Measurements from ENCODE around the gene NXN. TPM values are rescaled to one million over a fixed set of nuclear protein-coding genes. Genes with fewer than 3 reads are reported as not detected.
A peak's percentile ranks its signal among the peaks of the same experiment; 100 is the strongest.
"Not testable (repeated sequence)": the region's sequence is repeated elsewhere in the genome, so short reads cannot be mapped to it uniquely, and the experiment has no call there.

Gene NXN
- total RNA-seq, 2 donors from 2014 or later = 0.37 to 0.95 TPM

DNA sequence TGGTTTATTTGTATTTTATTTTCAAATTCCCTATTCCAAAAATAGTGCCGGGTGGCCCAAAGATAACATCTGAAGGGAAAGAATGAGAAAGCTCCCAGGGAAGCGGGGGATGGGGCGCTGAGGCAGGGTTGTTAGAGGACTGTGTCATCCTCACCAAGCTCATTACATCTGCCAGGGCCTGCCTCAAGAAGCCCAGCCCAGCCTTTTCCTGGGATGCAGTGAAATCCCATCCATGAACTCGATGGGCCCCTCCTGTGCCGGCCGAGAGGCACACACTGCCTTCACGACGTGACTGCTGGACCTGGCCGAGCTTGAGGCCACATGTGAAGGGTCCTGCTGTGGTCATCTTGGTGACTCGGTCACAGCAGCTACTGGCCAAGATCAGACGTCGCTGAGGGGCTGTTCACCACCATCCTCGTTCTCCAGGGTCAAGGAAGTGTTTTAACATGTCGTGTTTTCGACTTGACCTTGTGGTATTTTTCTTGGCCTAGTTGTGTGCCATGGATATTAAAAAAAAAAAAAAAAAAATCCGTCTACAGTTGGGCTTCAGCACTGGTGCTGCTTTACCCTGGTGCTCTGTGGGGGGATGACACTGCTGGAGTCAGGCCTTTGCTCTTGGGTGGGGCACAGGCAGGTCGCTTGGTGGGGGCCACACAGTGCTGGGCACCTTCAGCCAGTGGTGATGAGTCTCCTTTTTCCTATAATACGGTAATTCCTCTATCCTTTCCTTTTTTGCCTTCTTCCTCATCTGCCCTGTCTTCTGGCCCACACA, 22.2 kb upstream of the NXN start:
- no peak for ATAC-seq (replicated peaks)
- H3K27ac Mint-ChIP-seq = peak overlapping the region; percentile 12
- peaks cover 15% of the 10 kb centered on the region for H3K4me1 Mint-ChIP-seq
- H3K27me3 Mint-ChIP-seq = no peaks in the 10 kb centered on the region
- no peak overlapping the region for H3K4me3 Mint-ChIP-seq
- H3K9me3 Mint-ChIP-seq = no peaks in the 10 kb centered on the region
- peaks cover 69% of the 10 kb centered on the region for H3K36me3 Mint-ChIP-seq (ENCODE audit: low read depth)

DNA sequence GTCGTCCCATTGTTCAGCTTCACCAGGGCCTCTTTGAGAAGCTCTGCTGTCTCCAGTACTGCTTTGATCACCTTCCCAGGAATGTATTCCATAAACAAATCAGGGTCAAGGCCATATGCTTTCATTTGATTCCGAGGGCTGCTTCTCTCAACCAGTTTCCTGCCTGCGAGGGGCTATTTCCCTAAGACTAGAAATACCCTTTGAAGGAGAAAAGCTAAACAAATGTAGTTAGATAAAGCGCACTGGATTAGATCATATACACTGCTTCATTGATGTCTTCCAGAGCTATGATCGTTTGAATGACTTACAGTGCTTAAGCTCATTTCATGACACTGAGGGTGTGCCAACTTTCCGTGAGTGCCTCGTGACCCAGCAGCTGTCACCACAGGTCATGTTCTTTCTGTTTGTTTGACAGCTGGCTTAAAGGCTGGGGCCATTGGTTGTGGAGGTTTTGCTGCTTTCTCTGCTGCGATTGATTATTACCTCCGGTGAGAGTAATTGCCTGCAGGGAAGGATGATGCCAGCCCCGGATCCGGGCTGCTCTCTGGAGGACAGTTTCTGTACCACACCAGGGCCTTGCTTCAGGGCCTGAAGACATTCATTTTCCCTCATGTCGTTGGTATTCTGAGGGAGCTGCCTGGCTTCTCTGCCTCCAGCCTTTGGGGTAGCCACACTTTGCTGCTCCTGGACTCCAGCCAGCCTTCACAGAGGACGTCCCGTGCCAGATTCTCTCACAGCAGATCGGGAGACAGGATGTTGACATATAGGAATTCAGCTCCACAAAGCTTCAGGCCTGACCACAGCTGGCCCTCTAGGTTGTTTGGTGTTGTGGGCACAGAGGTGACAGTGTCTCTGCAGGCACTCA, 21.3 kb upstream of the NXN start:
- no peak overlapping the region for H3K27ac Mint-ChIP-seq
- peaks cover 15% of the 10 kb centered on the region for H3K4me1 Mint-ChIP-seq
- H3K4me3 Mint-ChIP-seq = no peak overlapping the region
- no peaks in the 10 kb centered on the region for H3K27me3 Mint-ChIP-seq
- no peaks in the 10 kb centered on the region for H3K9me3 Mint-ChIP-seq
- peaks cover 70% of the 10 kb centered on the region for H3K36me3 Mint-ChIP-seq (ENCODE audit: low read depth)
- no peak for ATAC-seq (replicated peaks)

DNA sequence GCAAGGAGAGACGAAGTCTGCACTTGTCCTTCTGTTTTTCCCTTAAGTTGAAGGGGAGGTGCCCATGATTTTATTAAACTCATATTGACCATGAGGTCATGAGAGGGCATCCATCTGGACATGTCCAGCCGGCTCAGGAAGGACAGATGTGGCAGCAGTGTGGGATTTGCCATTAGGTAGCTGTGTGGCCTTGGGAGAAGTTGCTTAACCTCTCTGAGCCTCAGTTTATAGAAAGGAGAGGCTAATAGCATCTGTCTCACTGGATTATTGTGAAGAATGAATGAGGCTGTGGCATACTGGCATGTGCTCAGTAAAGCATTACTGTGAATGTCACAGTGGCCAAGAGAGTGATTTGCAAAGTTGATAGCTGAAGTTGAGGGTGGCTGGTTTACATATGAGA, 18.5 kb upstream of the NXN start:
- peaks cover 15% of the 10 kb centered on the region for H3K4me1 Mint-ChIP-seq
- peaks cover 5% of the 10 kb centered on the region for H3K9me3 Mint-ChIP-seq
- H3K27ac Mint-ChIP-seq = peak overlapping the region; percentile 98
- no peak for ATAC-seq (replicated peaks)
- peak overlapping the region; percentile 97 for H3K4me3 Mint-ChIP-seq
- no peaks in the 10 kb centered on the region for H3K27me3 Mint-ChIP-seq
- peaks cover 49% of the 10 kb centered on the region for H3K36me3 Mint-ChIP-seq (ENCODE audit: low read depth)

DNA sequence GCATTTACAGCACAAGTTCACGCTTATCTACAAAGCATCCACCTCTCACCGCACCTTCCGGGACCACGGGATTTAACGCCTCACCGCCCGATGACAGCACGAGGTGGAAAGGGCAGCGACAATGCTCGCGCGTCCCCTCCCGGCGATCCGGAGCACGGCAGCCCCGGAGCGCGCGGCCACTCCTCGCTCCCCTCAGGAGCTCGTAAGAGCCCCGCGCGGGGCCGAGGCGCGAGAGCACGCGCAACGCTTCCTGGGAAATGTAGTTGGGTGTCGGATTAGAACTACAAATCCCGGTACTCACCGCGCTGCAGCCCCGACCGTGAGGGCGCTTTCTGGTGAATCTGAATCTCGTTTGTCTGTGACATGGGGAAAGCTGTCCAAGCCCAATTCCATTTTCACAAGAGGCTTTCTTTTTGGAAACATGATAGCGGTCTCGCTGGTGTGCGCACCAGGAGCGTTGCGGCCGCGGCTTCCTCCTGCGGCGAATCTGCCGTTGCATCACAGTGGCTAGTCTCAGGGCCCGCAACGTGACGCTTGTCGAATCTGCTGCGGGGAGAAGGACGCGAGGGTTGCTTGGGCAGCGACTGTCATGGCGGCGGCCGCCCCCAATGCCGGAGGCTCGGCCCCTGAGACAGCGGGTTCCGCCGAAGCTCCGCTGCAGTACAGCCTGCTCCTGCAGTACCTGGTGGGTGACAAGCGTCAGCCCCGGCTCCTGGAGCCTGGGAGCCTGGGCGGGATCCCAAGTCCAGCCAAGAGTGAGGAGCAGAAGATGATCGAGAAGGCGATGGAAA, 17.2 kb upstream of the NXN start, which contains the start of gene TIMM22:
TSS of gene TIMM22 (plus strand) at position 576 of the 791 bp plus-strand sequence. CDS start at position 590, 14 bp downstream.
- ATAC-seq (replicated peaks) = peak; percentile 97
- peak within 1 kb of the TSS; percentile 98 for H3K27ac Mint-ChIP-seq
- H3K4me3 Mint-ChIP-seq = peak within 1 kb of the TSS; percentile 97
- no peaks in the 10 kb centered on the region for H3K27me3 Mint-ChIP-seq
- peaks cover 15% of the 10 kb centered on the region for H3K4me1 Mint-ChIP-seq
- H3K36me3 Mint-ChIP-seq (ENCODE audit: low read depth) = peaks cover 35% of the 10 kb centered on the region
- peaks cover 5% of the 10 kb centered on the region for H3K9me3 Mint-ChIP-seq

DNA sequence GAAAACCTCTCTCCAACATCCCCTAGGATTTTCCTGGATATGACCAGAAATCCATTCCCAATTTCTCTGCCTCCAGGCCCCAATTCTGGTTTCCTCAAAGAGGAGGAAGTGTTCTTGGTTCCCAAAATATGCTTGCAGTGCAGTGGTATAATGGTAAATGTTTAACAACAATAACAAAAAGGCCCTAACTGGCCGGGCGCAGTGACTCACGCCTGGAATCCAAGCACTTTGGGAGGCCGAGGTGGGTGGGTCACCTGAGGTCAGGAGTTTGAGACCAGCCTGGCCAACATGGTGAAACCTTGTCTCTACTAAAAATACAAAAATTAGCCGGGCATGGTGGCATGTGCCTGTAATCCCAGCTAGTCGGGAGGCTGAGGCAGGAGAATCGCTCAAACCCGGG, 15.7 kb upstream of the NXN start:
- ATAC-seq (replicated peaks); H3K27me3 Mint-ChIP-seq; H3K27ac Mint-ChIP-seq; H3K4me3 Mint-ChIP-seq; H3K9me3 Mint-ChIP-seq: not testable (repeated sequence)
- Mint-ChIP-seq H3K4me1 (peaks cover 15% of the 10 kb centered on the region), H3K36me3 (ENCODE audit: low read depth) (peaks cover 21% of the 10 kb centered on the region)

DNA sequence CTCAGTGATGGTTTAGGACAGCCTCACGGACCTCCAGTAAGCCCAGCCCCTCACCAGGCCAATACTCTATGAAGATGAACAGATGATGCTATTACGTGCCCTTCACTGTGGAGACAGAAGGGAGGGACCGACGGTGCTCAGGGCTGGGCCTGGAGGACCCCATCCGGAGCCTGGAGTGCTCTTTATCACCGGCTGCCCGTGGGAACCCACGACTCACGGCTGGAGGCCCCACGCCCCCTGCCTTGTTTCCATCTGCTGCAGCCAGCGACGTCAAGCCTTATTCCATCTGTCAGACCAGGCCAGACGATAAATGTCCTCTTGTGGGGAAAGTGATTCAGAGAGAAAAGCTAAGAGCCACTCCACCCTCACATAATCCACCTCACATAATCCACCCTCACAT, 13.4 kb upstream of the NXN start:
- no peaks in the 10 kb centered on the region for H3K27me3 Mint-ChIP-seq
- ATAC-seq (replicated peaks) = no peak
- peaks cover 5% of the 10 kb centered on the region for H3K9me3 Mint-ChIP-seq
- H3K27ac Mint-ChIP-seq = no peak overlapping the region
- H3K4me3 Mint-ChIP-seq = no peak overlapping the region
- peaks cover 3% of the 10 kb centered on the region for H3K4me1 Mint-ChIP-seq
- H3K36me3 Mint-ChIP-seq (ENCODE audit: low read depth) = peaks cover 5% of the 10 kb centered on the region

DNA sequence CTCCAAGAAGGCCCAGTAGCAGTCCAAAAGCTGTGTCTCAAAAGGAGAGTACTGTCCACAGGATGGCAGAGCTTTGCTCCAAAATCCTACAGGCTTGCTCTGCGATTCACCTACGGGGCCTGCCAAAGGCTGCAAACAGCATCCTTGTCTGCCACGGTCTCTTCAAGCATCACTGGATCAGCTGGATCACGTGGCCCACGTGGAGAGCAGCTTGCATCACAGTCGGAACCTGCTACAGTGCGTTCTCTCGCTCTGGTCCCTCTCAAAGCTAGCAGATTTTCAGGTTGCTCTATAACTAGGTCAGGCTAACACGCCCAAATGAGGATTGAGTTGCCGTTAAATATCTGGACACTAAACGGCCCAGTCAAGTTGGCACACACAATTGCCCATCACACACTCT, 9.0 kb upstream of the NXN start:
- ATAC-seq (replicated peaks) = no peak
- Mint-ChIP-seq H3K9me3 (peaks cover under 1% of the 10 kb centered on the region), H3K27me3 (no peaks in the 10 kb centered on the region)

DNA sequence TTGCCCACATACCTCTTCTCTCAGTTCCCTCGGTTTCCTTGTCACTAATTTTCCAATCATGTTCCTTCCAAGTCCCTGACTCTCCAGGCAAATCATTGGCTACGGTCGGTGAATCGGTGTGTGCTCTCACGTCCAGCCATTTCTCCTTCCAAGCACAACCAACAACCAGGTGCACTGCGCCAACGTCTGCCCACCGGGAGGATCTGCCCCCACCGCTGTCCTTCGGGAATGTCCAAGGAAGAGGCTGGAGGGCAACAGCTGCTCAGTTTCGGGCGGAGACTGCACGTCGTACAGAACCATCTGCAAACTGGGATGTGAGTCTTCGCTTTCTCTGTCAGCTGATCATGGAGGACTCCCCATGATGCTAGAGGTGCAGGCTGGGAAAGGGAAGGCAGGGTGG, 8.4 kb upstream of the NXN start:
- Mint-ChIP-seq H3K27ac (no peak overlapping the region), H3K4me1 (no peaks in the 10 kb centered on the region), H3K36me3 (ENCODE audit: low read depth) (no peaks in the 10 kb centered on the region)

More for the DNA sequence above, 9.0 kb upstream of the NXN start:
- no peaks in the 10 kb centered on the region for H3K36me3 Mint-ChIP-seq (ENCODE audit: low read depth)
- H3K4me3 Mint-ChIP-seq = no peak overlapping the region
- H3K27ac Mint-ChIP-seq = no peak overlapping the region
- H3K4me1 Mint-ChIP-seq = no peaks in the 10 kb centered on the region

DNA sequence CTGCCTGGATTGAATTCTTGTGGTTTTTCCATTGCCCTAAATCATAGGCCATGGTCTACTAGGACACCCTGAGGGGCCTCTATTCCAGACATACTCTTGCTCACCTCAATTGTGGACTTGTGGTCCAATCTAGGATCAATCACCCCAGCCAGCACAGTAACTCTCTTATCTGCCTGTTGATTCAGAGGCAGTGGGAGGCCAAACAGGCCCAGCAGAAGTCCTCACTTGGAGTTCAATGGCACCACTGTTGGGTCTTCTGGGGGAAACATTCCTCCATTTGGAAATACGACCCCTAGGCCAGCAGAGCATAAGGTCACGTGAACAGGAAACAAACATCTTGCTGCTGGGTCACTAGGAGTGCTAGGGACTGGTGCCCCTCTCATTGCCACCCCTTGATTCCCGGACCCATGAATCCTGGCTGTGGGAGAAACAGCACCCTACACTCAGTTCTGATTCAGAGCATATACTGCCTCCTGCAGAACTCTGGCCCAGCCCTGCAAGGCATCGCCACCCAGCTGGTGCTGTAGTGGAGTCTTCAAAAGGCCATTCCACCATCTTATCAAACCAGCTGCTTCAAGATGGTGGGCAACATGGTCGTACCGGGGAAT, 6.8 kb upstream of the NXN start:
- H3K27me3 Mint-ChIP-seq = no peaks in the 10 kb centered on the region
- no peaks in the 10 kb centered on the region for H3K36me3 Mint-ChIP-seq (ENCODE audit: low read depth)
- H3K9me3 Mint-ChIP-seq = no peaks in the 10 kb centered on the region
- no peaks in the 10 kb centered on the region for H3K4me1 Mint-ChIP-seq
- no peak overlapping the region for H3K27ac Mint-ChIP-seq
- H3K4me3 Mint-ChIP-seq = no peak overlapping the region
- ATAC-seq (replicated peaks) = no peak

More for the DNA sequence above, 8.4 kb upstream of the NXN start:
- H3K27me3 Mint-ChIP-seq = no peaks in the 10 kb centered on the region
- ATAC-seq (replicated peaks) = no peak
- H3K9me3 Mint-ChIP-seq = no peaks in the 10 kb centered on the region
- H3K4me3 Mint-ChIP-seq = no peak overlapping the region

DNA sequence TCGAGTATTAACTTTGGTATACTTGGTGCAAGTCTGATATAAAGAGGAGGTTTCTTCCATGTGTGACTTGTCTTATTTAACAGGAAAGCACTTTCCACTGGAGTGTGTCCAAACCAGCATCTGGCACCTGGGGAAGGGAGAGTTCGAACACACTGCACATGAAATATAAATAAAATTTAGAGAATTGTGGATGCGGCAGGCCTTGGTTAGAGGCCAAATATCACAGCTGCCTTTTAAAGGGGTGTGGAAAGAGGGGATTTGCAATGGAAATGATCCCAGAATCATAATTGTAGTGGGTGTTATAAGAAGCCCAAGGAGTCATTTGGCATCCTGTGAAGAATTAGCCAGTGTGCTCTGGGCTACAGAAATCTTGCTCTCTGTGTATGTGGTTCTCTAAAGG, 4.3 kb upstream of the NXN start:
- no peaks in the 10 kb centered on the region for H3K9me3 Mint-ChIP-seq
- H3K36me3 Mint-ChIP-seq (ENCODE audit: low read depth) = no peaks in the 10 kb centered on the region
- no peak overlapping the region for H3K4me3 Mint-ChIP-seq
- H3K4me1 Mint-ChIP-seq = peaks cover 6% of the 10 kb centered on the region
- no peak overlapping the region for H3K27ac Mint-ChIP-seq
- no peak for ATAC-seq (replicated peaks)
- H3K27me3 Mint-ChIP-seq = no peaks in the 10 kb centered on the region

DNA sequence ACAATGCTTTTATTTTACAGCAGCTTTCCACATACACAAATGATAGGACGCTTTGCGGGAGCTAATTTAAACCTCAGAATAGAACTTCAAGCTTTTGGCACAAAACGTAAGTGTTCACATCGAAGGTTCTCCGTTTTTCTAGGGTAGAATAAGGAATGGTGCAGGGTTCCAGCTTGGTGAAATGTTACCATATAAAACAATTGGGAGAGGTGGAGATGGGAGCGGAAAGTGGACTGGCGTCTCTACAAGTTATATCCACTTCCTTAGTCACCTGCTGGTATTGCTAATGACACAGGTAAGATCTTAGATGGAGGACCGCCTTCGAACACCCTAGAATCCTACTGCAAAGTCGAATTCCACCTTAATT, 1.7 kb upstream of the NXN start:
- Mint-ChIP-seq H3K27ac (peak overlapping the region; percentile 29), H3K27me3 (peaks cover 16% of the 10 kb centered on the region), H3K4me3 (peak overlapping the region; percentile 73), H3K36me3 (ENCODE audit: low read depth) (no peaks in the 10 kb centered on the region), H3K9me3 (no peaks in the 10 kb centered on the region), H3K4me1 (peaks cover 11% of the 10 kb centered on the region)
- no peak for ATAC-seq (replicated peaks)

DNA sequence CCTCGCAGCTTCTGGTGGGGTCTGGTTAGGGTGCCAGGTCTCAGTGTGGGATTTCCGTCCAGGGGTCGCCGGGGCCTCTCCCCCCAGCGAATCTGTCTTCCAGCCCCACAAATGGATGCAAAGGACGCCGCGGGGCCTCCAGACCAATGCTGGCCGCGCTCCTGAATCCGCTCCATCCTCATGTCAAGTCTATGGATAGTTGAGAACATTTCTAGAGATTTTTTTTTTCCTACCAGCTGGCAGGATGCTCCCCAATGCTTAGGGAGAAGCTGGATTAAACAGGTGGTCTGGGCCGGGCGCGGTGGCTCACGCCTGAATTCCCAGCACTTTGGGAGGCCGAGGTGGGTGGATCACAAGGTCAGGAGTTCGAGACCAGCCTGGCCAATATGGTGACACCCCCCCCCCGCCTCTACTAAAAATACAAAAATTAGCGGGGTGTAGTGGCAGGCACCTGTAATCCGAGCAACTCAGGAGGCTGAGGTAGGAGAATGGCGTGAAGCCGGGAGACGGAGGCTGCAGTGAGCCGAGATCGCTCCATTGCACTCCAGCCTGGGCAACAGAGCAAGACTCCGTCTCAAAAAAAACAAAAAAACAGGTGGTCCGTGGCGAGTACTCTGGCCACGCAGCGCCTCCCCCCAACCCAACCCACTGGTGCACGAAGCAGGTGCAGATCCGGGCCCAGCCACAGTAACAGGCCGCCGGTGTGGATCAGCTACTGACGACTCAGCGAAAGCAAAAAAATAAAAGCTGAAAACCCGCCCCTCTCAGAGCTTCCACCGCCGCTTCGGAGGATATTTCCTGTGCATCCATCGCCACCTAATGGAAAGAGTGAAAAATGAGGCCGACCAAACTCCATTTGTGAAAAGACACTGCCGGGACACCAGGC, 1.1 kb upstream of the NXN start:
- H3K9me3 Mint-ChIP-seq = no peaks in the 10 kb centered on the region
- H3K27me3 Mint-ChIP-seq = peaks cover 19% of the 10 kb centered on the region
- no peaks in the 10 kb centered on the region for H3K36me3 Mint-ChIP-seq (ENCODE audit: low read depth)
- H3K27ac Mint-ChIP-seq = peak overlapping the region; percentile 29
- H3K4me1 Mint-ChIP-seq = peaks cover 11% of the 10 kb centered on the region
- H3K4me3 Mint-ChIP-seq = peak overlapping the region; percentile 73
- peak; percentile 73 for ATAC-seq (replicated peaks)

DNA sequence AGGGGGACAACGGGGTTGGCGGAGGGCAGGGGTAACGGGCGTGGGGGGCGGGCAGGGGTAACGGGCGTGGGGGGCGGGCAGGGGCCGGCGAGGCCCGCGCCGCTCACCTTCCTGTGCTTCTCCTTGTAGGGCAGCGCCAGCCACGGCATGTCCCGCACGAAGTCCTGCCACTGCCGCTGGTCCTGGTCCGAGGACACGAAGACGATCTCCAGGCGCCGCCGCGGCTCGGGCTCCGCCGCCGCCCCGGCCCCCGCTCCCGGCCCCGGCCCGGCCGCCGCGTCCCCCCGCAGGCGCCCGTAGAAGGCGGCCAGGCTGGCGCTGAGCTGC, 401 bp downstream of the NXN start:
- Mint-ChIP-seq H3K4me1 (peaks cover 11% of the 10 kb centered on the region), H3K27ac (no peak overlapping the region), H3K9me3 (no peaks in the 10 kb centered on the region), H3K27me3 (peaks cover 25% of the 10 kb centered on the region), H3K36me3 (ENCODE audit: low read depth) (no peaks in the 10 kb centered on the region), H3K4me3 (no peak overlapping the region)
- ATAC-seq (replicated peaks) = no peak

Measured in activated T-helper 17 cell treated with anti-CD3 and anti-CD28 coated beads, Interleukin-2, amount 50 U/mL, for 72 hours (primary cell).